Colonic mucosa (tissue), 4 donors: ENCODE data around the gene UTY. TPM values are rescaled to one million over a fixed set of nuclear protein-coding genes. Genes with fewer than 3 reads are reported as not detected.
"Not testable (repeated sequence)": the region's sequence is repeated elsewhere in the genome, so short reads cannot be mapped to it uniquely, and the experiment has no call there.

Source experiments
- DNase-seq: peaks from one replicate; pipeline ENCODE4 v3.0.0-alpha.2; 2020
- H3K27ac ChIP-seq: fragments of 200-600 bp; one replicate; pipeline ENCODE4 v1.8.0; 2021
- H3K27me3 ChIP-seq: fragments of 200-600 bp; one replicate; pipeline ENCODE4 v1.8.0; 2021
- H3K36me3 ChIP-seq: fragments of 200-600 bp; one replicate; pipeline ENCODE4 v1.8.0; 2021
- H3K4me1 ChIP-seq: fragments of 200-600 bp; one replicate; pipeline ENCODE4 v1.8.0; 2021; ENCODE audit warnings: mild to moderate bottlenecking
- H3K4me3 ChIP-seq: fragments of 200-600 bp; one replicate; pipeline ENCODE4 v1.8.0; 2021
- H3K9ac ChIP-seq, 2 donors: one replicate each; pipeline ENCODE4 v1.7.0; 2013; ENCODE audit warnings: control low read depth in 2 of 2, low read depth in 2 of 2, low read length in 2 of 2
- H3K9me3 ChIP-seq: fragments of 200-600 bp; one replicate; pipeline ENCODE4 v1.8.0; 2021
- CTCF ChIP-seq: fragments of 200-600 bp; IDR thresholded peaks from one replicate; pipeline ENCODE4 v1.8.0; 2022; ENCODE audit warnings: antibody characterized with exemption, mild to moderate bottlenecking
- intact Hi-C: fragments of 100-400 bp; cut with DNase I; formaldehyde crosslinking; loops from one replicate; pipeline ENCODE4 v1.14.1; 2022
- total RNA-seq, 2 donors: library from RNA; stranded (reverse); fragmentation: NEBNext Ultra II Directional in 1 of 2; extraction: Animal tissue kit (Norgen Biotek cat#: 25700) in 1 of 2; gene quantifications; one replicate each; pipeline ENCODE4 v1.2.1, GENCODE V29; 2021
- donor health status: healthy.
- donor health status: DM: no; HTN: no; CAD: no.
- donor health status: DM: no; HTN: no; CAD: no.

The UTY gene
- total RNA-seq, 2 donors from 2014 or later: 0.12 TPM; not detected in 1

GRCh38 chrY:13271706-13272105 is 208.1 kb downstream of the UTY start:
- no peaks in the 10 kb centered on the region for H3K27me3 ChIP-seq
- intact Hi-C loops: no loop called here
- no peak overlapping the region for H3K27ac ChIP-seq
- H3K4me3 ChIP-seq: no peak overlapping the region
- no peak for TF ChIP-seq CTCF
- H3K36me3 ChIP-seq: no peaks in the 10 kb centered on the region
- no peak overlapping the region for H3K9ac ChIP-seq
- H3K4me1 ChIP-seq: no peaks in the 10 kb centered on the region
- no peak for DNase-seq
- no peaks in the 10 kb centered on the region for H3K9me3 ChIP-seq

- DNase-seq, intact Hi-C loops: not testable (repeated sequence)
These were observed 225.8 kb downstream of the UTY start for GRCh38 chrY:13253941-13254440.

GRCh38 chrY:13250421-13250820 is 229.4 kb downstream of the UTY start:
- Histone ChIP-seq H3K4me3 (no peak overlapping the region), H3K27me3 (no peaks in the 10 kb centered on the region), H3K27ac (no peak overlapping the region), H3K9ac (no peak overlapping the region), H3K36me3 (no peaks in the 10 kb centered on the region), H3K9me3 (no peaks in the 10 kb centered on the region), H3K4me1 (no peaks in the 10 kb centered on the region)
- intact Hi-C loops: no loop called here
- no peak for TF ChIP-seq CTCF
- DNase-seq: no peak

More at GRCh38 chrY:13253941-13254440, 225.8 kb downstream of the UTY start:
- not testable (repeated sequence) for H3K4me3 ChIP-seq, H3K9me3 ChIP-seq, H3K9ac ChIP-seq, H3K4me1 ChIP-seq, H3K36me3 ChIP-seq, H3K27ac ChIP-seq, H3K27me3 ChIP-seq

- no peak for DNase-seq
- no peak overlapping the region for H3K27ac ChIP-seq
- H3K9me3 ChIP-seq: no peaks in the 10 kb centered on the region
- intact Hi-C loops: no loop called here
- no peaks in the 10 kb centered on the region for H3K36me3 ChIP-seq
- no peak overlapping the region for H3K9ac ChIP-seq
- no peak overlapping the region for H3K4me3 ChIP-seq
- no peaks in the 10 kb centered on the region for H3K4me1 ChIP-seq
- no peak for TF ChIP-seq CTCF
- no peaks in the 10 kb centered on the region for H3K27me3 ChIP-seq
These were observed 236.1 kb downstream of the UTY start for GRCh38 chrY:13243716-13244115.

- Histone ChIP-seq H3K36me3 (no peaks in the 10 kb centered on the region), H3K4me3 (no peak overlapping the region), H3K27ac (no peak overlapping the region), H3K9ac (no peak overlapping the region), H3K27me3 (no peaks in the 10 kb centered on the region), H3K4me1 (no peaks in the 10 kb centered on the region), H3K9me3 (no peaks in the 10 kb centered on the region)
- TF ChIP-seq CTCF: no peak
- no peak for DNase-seq
- intact Hi-C loops: no loop called here
These were observed 245.9 kb downstream of the UTY start for GRCh38 chrY:13233901-13234300.

- no peak overlapping the region for H3K9ac ChIP-seq
- H3K9me3 ChIP-seq: no peaks in the 10 kb centered on the region
- no peaks in the 10 kb centered on the region for H3K36me3 ChIP-seq
- no peak overlapping the region for H3K27ac ChIP-seq
- no peaks in the 10 kb centered on the region for H3K27me3 ChIP-seq
- H3K4me3 ChIP-seq: no peak overlapping the region
- intact Hi-C loops: no loop called here
- H3K4me1 ChIP-seq: no peaks in the 10 kb centered on the region
- no peak for TF ChIP-seq CTCF
- no peak for DNase-seq
These were observed 246.7 kb downstream of the UTY start for GRCh38 chrY:13233118-13233517.
